Measurements from ENCODE around the gene MOCOS.
A peak's percentile ranks its signal among the peaks of the same experiment; 100 is the strongest.

The MOCOS gene

DNA sequence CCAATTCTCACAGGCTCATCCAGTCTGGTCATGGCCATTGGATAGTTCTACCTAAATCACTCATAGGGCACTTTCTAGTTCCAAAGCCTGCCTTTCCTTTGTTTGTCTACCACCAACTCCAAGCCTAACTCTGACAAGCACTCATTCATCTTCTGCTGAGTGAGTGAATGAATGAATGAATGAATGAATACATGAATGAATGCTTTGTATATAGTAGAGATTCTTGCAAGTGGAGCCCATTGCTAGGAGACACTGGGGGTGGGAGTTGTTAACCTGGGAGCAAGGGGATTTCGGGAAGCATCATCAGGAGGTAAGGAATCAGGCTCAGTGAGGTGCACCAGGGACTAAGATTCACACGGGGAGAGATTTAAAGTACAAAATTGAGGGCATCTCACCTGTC is 3.3 kb upstream of the MOCOS start:
- no peak for DNase-seq (ENCODE audit: low read depth)
- no peak overlapping the region for H3K4me3 ChIP-seq (ENCODE audit: low read length)
- TF ChIP-seq, protein P1, sequence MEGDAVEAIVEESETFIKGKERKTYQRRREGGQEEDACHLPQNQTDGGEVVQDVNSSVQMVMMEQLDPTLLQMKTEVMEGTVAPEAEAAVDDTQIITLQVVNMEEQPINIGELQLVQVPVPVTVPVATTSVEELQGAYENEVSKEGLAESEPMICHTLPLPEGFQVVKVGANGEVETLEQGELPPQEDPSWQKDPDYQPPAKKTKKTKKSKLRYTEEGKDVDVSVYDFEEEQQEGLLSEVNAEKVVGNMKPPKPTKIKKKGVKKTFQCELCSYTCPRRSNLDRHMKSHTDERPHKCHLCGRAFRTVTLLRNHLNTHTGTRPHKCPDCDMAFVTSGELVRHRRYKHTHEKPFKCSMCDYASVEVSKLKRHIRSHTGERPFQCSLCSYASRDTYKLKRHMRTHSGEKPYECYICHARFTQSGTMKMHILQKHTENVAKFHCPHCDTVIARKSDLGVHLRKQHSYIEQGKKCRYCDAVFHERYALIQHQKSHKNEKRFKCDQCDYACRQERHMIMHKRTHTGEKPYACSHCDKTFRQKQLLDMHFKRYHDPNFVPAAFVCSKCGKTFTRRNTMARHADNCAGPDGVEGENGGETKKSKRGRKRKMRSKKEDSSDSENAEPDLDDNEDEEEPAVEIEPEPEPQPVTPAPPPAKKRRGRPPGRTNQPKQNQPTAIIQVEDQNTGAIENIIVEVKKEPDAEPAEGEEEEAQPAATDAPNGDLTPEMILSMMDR (IDR thresholded peaks at IDR 0.05; ENCODE audit: insufficient read depth, low read depth, low read length, missing control alignments) = no peak

DNA sequence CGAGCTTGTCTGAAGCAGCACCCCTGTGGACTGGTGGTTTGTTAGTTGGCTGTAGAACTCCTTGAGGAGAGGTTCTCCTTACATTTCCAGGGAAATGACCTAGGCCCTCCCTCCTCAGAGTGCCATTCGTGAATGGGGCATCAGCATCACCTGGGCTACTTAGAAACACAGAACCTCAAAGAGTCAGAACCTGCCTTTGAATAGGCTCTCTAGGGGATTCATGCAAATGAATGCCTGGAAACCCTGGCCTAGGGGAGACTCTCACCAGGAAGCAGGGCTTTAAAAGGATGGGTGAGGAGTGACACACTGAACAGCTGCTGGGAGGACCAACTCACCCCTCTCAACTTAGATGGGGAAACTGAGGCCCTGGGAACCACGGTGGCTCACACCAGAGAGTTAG is 2.1 kb upstream of the MOCOS start:
- DNase-seq (ENCODE audit: low read depth) = no peak
- TF ChIP-seq, protein P1 (IDR thresholded peaks at IDR 0.05; ENCODE audit: insufficient read depth, low read depth, low read length, missing control alignments) = no peak
- H3K4me3 ChIP-seq (ENCODE audit: low read length) = no peak overlapping the region

DNA sequence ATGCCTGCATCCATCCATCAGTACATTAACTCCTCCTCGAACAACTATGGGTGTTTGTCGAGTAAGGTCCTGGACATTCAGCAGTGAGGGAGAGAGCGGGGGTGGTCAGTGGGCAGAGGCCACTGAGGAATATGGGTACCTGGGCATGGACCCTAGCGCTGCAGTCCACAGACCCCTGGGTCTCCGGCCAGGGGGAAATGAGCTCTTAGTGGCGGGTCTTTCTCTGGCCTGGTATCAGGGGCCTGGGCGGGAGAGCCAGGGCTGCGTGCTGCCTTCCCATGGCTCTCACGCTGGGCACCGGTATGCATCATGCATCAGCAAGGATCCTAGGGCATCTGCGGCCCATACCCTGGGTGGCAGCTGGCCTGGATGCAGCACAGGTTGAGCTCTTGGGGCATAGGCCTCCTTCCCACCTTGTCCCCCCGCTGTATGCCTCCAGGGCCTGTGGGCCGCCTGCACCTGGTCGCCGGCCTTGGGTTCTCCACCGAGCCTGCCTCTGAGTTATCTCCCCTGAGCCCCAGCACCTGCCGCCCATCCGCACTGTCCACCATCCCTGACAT is 1.3 kb upstream of the MOCOS start:
- no peak overlapping the region for H3K4me3 ChIP-seq (ENCODE audit: low read length)

DNA sequence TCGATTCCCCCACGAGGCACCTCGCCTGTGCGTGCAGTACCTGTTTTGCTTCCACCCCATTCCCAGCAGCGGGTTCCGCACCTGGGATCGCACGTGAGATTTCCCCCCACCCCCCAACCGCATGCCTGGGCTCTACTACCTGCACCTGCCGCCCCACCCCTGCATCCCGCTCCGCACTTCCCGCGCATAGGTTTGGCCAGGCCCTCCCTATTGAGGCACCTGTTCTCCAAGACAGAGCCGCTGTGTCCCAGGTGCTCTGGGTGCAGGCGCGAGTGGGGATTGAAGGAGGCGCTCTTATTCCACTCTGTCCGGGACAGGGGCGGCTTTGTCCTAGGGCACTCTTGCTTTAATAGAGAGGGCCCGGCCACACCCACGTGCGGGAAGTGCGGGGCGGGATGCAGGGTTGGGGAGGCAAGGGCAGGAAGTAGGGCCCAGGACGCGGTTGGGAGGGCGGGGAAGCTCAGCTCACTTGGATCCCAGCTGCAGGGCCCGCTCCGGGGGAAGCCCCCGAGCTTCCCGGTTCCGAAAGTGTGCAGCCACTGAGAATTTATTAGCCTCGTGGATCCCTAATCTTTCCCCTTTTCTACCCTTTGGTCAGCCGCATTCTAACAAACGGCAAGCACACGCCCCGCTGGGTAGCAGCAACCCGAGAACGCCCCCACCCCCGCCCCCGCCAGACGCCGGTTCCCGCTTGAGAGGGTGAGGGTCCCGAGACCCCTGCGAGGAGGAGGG is 670 bp upstream of the MOCOS start:
- TF ChIP-seq, protein P1 (IDR thresholded peaks at IDR 0.05; ENCODE audit: insufficient read depth, low read depth, low read length, missing control alignments) = no peak
- peak; percentile 24 for DNase-seq (ENCODE audit: low read depth)
- peak overlapping the region; percentile 76 for H3K4me3 ChIP-seq (ENCODE audit: low read length)

More for the DNA sequence above, 1.3 kb upstream of the MOCOS start:
- TF ChIP-seq, protein P1 (IDR thresholded peaks at IDR 0.05; ENCODE audit: insufficient read depth, low read depth, low read length, missing control alignments) = no peak
- DNase-seq (ENCODE audit: low read depth) = no peak

DNA sequence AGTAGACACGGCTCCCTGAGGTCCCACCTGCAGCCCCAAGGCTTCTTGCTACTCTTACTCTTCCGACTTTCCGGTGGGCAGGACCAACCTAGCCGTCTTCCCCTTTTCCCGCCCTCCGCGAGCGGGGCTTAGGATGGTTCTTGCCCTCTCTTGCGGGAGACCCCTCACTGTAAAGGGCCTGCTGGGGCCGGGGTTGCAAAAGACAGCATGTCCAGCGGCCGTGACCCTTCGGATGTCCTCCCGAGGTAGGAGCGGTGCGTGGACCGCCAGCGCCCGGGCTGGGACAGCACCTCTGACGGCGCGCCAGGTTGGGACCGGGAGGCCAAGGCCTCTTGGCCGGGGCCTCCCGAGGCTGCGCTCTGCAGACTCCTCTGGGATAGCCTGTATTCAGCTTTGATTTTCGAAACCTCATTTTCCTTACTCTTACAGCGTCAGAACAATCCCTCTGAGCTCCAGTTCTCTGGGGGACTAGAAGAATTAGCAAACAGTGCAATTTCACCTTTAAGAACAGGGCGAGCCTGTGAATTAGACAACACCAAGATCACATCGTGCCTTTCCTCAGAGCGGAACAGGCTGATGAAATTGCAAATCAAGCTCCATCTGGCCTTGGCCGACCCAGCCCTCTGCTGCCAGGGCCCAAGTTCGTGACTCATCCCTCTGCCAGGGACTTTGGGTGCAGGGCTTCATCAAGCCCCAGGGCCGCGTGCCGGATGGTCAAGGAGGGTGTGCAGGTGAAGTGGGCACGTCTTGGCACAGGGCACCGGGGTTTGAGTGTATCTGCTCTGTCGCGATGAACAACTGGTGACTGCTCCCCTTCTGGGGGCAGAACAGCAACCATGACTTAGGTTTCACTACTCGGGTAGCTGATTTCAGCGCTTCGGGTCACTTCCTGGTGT is 777 bp downstream of the MOCOS start:
- TF ChIP-seq, protein P1 (IDR thresholded peaks at IDR 0.05; ENCODE audit: insufficient read depth, low read depth, low read length, missing control alignments) = no peak
- peak; percentile 53 for DNase-seq (ENCODE audit: low read depth)
- H3K4me3 ChIP-seq (ENCODE audit: low read length) = peak overlapping the region; percentile 76

DNA sequence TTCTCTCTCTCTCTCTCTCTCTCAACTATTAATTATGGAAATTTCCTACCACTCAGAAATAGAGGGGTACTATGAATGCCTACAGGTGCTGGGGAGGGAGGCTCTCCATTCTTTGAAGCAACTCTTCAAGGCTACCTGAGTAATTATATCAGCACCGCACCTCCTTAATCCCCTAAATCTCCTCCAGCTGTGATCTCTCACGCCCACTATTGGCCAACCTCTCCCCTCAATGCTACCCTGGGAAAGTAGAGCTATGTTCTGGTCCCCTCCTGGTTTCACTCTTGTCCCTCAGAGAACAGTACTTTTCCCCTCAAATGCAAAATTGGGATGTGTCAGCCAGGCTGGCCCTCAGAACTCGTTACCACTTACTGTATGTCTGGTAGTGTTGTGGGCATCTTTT is 1.6 kb downstream of the MOCOS start:
- no peak for DNase-seq (ENCODE audit: low read depth)
- H3K4me3 ChIP-seq (ENCODE audit: low read length) = no peak overlapping the region
- TF ChIP-seq, protein P1 (IDR thresholded peaks at IDR 0.05; ENCODE audit: insufficient read depth, low read depth, low read length, missing control alignments) = no peak
